Natural killer cell (primary cell): Measurements from ENCODE around the gene PRR36. TPM values are rescaled to one million over a fixed set of nuclear protein-coding genes. Genes with fewer than 3 reads are reported as not detected.

ENCODE experiments used
- ATAC-seq, 3 donors: fragments of 150-1000 bp in 2 of 3; fragments of 200-7000 bp in 1 of 3; cut with Tn5 transposase; 1 replicate in 1 of 3; 2 replicates in 2 of 3; pipeline ENCODE4 v1.10.0; 2021; ENCODE audit warnings: mild to moderate bottlenecking in 2 of 3, moderate library complexity in 2 of 3
- DNase-seq, 2 donors: peaks; one replicate each; pipeline versions ENCODE4 v3.0.0 to v3.0.0-alpha.2; 2013 to 2021; ENCODE audit warnings: mixed read lengths in 1 of 2
- H3K27ac ChIP-seq: one replicate; pipeline ENCODE4 v1.5.1; 2013; ENCODE audit warnings: mild to moderate bottlenecking, low read length
- H3K27me3 ChIP-seq: one replicate; pipeline ENCODE4 v1.6.1; 2013; ENCODE audit warnings: low read length; ENCODE audit not compliant: control insufficient read depth, insufficient read depth
- H3K36me3 ChIP-seq: one replicate; pipeline ENCODE4 v1.6.1; 2013; ENCODE audit warnings: low read length; ENCODE audit not compliant: control insufficient read depth, insufficient read depth
- H3K4me1 ChIP-seq: one replicate; pipeline ENCODE4 v1.6.1; 2013; ENCODE audit warnings: low read length; ENCODE audit not compliant: control insufficient read depth, insufficient read depth
- H3K4me3 ChIP-seq: one replicate; pipeline ENCODE4 v1.5.1; 2013; ENCODE audit warnings: low read length
- H3K9me3 ChIP-seq: one replicate; pipeline ENCODE4 v1.6.1; 2013; ENCODE audit warnings: low read length; ENCODE audit not compliant: control insufficient read depth, insufficient read depth
- H3K27ac Mint-ChIP-seq, 2 donors: one replicate each; pipeline ENCODE4 v1.8.0; 2022; ENCODE audit warnings: mild to moderate bottlenecking in 2 of 2, mixed read lengths in 2 of 2, moderate library complexity in 1 of 2
- H3K27me3 Mint-ChIP-seq, 2 donors: one replicate each; pipeline ENCODE4 v1.8.0; 2022; ENCODE audit warnings: low read depth in 2 of 2, mixed read lengths in 2 of 2
- H3K36me3 Mint-ChIP-seq: one replicate; pipeline ENCODE4 v1.8.0; 2022; ENCODE audit warnings: mixed read lengths
- H3K4me1 Mint-ChIP-seq, 2 donors: one replicate each; pipeline ENCODE4 v1.8.0; 2022; ENCODE audit warnings: mixed read lengths in 2 of 2
- H3K4me3 Mint-ChIP-seq: one replicate; pipeline ENCODE4 v1.8.0; 2022; ENCODE audit warnings: mild to moderate bottlenecking, moderate library complexity, mixed read lengths
- H3K9me3 Mint-ChIP-seq, 2 donors: one replicate each; pipeline ENCODE4 v1.8.0; 2022; ENCODE audit warnings: mixed read lengths in 2 of 2
- WGBS: methylation state at CpG from one replicate; pipeline ENCODE4 v1.1.7; 2013; ENCODE audit warnings: missing lambda C conversion rate; ENCODE audit not compliant: insufficient coverage; 5-methylcytosine and 5-hydroxymethylcytosine counted together
- intact Hi-C: fragments of 100-400 bp; cut with micrococcal nuclease; formaldehyde crosslinking; loops from one replicate; pipeline ENCODE4 v1.14.2; 2022
- total RNA-seq, 4 donors: library from RNA; stranded (reverse); fragments of 120-200 nt in 1 of 4; gene quantifications; one replicate each; pipeline versions ENCODE4 v1.2.3 to v1.2.4, GENCODE V29; 2013 to 2022
- TF ChIP-seq, protein P1 (sequence below): fragments of 200-600 bp; IDR thresholded peaks from one replicate; pipeline ENCODE4 v1.8.0; 2022; ENCODE audit warnings: antibody characterized with exemption

Gene PRR36
- total RNA-seq, 3 donors from 2014 or later (not counting 1 experiment from before 2014, with no cell fraction given) = 0.11 to 0.13 (median 0.12) TPM

DNA sequence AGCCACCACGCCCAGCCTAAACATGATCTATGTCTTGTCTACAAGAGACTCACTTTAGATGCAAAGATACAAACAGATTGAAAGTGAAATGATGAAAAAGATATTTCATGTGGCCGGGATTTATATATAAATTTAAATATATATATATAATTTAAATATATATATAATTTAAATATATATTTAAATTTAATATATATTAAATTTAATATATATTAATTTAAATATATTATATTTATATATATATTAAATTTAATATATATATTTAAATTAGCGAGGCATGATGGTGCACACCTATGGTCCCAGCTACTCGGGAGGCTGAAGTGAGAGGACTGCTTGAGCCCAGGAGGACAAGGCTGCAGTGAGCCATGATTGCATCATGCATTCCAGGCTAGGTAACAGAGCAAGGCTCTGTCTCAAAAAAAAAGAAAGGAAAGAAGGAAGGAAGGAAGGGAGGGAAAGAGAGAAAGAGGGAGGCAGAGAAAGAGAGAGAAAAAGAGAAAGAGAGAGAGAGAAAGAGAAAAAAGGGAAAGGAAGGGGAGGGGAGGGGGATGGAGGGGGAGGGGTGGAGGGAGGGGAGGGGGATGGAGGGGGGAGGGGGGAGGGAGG is 51.2 kb downstream of the PRR36 start:
- Mint-ChIP-seq H3K36me3 (no peaks in the 10 kb centered on the region), H3K27ac (no peak overlapping the region), H3K4me1 (no peaks in the 10 kb centered on the region), H3K4me3 (no peak overlapping the region), H3K9me3 (no peaks in the 10 kb centered on the region), H3K27me3 (peaks cover 24 to 33% of the 10 kb centered on the region in 2 donors)
- intact Hi-C loops = no loop called here
- Histone ChIP-seq H3K27ac (no peak overlapping the region), H3K27me3 (peaks cover 4% of the 10 kb centered on the region), H3K4me1 (no peaks in the 10 kb centered on the region), H3K9me3 (no peaks in the 10 kb centered on the region), H3K4me3 (no peak overlapping the region), H3K36me3 (no peaks in the 10 kb centered on the region)
- no peak for ATAC-seq
- 94% methylated on average over 3 of the region's 4 CpGs for WGBS
- no peak for DNase-seq
- TF ChIP-seq, protein P1, sequence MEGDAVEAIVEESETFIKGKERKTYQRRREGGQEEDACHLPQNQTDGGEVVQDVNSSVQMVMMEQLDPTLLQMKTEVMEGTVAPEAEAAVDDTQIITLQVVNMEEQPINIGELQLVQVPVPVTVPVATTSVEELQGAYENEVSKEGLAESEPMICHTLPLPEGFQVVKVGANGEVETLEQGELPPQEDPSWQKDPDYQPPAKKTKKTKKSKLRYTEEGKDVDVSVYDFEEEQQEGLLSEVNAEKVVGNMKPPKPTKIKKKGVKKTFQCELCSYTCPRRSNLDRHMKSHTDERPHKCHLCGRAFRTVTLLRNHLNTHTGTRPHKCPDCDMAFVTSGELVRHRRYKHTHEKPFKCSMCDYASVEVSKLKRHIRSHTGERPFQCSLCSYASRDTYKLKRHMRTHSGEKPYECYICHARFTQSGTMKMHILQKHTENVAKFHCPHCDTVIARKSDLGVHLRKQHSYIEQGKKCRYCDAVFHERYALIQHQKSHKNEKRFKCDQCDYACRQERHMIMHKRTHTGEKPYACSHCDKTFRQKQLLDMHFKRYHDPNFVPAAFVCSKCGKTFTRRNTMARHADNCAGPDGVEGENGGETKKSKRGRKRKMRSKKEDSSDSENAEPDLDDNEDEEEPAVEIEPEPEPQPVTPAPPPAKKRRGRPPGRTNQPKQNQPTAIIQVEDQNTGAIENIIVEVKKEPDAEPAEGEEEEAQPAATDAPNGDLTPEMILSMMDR = no peak

DNA sequence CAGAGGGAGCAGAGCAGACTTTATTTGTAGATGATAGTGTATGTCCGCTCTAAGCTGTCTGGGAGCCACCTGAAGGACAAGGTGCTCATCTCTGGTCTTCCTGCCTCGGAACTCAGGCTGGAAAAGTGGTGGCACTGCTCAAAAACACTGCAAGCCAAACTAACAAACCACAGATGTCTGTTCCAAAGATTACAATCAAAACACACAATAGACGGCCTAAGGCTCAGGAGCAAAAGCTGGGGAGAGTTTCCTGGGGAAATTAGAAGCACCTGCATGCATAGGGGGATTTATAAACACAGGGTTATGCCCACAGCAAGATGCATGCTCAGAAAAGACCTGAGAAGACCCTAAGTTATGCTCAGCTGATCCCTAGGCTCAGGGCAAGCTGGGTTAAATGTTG is 53.6 kb downstream of the PRR36 start:
- Histone ChIP-seq H3K9me3 (peaks cover 6% of the 10 kb centered on the region), H3K27ac (no peak overlapping the region), H3K27me3 (peaks cover 4% of the 10 kb centered on the region), H3K4me1 (peaks cover 2% of the 10 kb centered on the region), H3K4me3 (no peak overlapping the region), H3K36me3 (no peaks in the 10 kb centered on the region)
- TF ChIP-seq, protein P1 = no peak
- H3K36me3 Mint-ChIP-seq = no peaks in the 10 kb centered on the region
- intact Hi-C loops = no loop called here
- H3K4me3 Mint-ChIP-seq = no peak overlapping the region
- peaks cover 29 to 33% of the 10 kb centered on the region in 2 donors for H3K27me3 Mint-ChIP-seq
- ATAC-seq = no peak
- H3K9me3 Mint-ChIP-seq = no peaks in the 10 kb centered on the region
- peaks cover 3 to 5% of the 10 kb centered on the region in 2 donors for H3K4me1 Mint-ChIP-seq
- no peak for DNase-seq
- WGBS = 8% methylated on average over 2 of the region's 3 CpGs
- H3K27ac Mint-ChIP-seq = no peak overlapping the region

DNA sequence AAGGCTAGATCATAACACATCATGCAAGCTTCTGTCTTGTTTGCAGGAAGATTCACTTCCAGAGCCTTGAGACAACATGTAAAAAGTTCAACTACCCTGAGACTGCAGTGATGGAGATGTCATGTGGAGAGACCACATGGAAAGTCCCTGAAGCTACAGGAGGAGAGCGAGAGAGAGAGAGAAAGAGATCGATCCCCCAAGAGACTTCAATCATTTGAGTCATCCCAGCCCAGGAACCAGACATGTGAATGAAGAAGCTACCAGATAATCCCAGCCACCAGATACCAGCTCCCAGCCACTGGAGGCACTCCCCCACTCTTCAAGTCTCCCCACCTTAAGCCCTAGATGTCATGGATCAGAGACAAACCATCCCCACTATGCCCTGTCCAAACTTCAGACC is 54.9 kb downstream of the PRR36 start:
- Mint-ChIP-seq H3K36me3 (no peaks in the 10 kb centered on the region), H3K4me3 (no peak overlapping the region), H3K9me3 (no peaks in the 10 kb centered on the region), H3K4me1 (peaks cover 10 to 12% of the 10 kb centered on the region in 2 donors), H3K27me3 (peaks cover 29 to 33% of the 10 kb centered on the region in 2 donors), H3K27ac (no peak overlapping the region)
- TF ChIP-seq, protein P1 = no peak
- DNase-seq (no peak), ATAC-seq (no peak)
- Histone ChIP-seq H3K27me3 (peaks cover 4% of the 10 kb centered on the region), H3K36me3 (no peaks in the 10 kb centered on the region), H3K4me1 (peaks cover 9% of the 10 kb centered on the region), H3K27ac (no peak overlapping the region), H3K9me3 (peaks cover 6% of the 10 kb centered on the region), H3K4me3 (no peak overlapping the region)
- intact Hi-C loops = no loop called here
- 69% methylated on average over 2 of the region's 2 CpGs for WGBS

DNA sequence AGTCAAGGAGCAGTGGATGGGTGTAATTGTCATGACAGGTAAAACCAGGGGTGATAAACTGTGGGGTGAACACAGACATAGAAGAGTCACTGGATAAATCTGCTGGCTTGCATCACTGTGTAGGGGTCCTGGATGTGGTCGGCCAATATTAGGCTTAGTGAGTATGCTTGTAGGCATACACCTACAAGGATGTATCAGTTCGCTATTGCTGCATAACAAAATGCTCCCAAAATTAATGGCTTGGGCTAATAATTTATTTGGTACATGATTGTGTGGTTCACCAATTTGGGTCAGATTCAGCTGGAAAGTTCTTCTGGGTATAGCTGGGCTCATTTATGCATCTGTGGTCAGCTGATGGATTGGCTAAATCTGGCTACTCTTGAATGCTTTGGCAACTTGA is 55.4 kb downstream of the PRR36 start:
- no peak overlapping the region for H3K27ac Mint-ChIP-seq

More for the DNA sequence above, 55.4 kb downstream of the PRR36 start:
- ATAC-seq (no peak), DNase-seq (no peak)
- 93% methylated on average over 2 of the region's 2 CpGs for WGBS
- Histone ChIP-seq H3K9me3 (peaks cover 6% of the 10 kb centered on the region), H3K4me1 (peaks cover 9% of the 10 kb centered on the region), H3K4me3 (no peak overlapping the region), H3K27me3 (peaks cover 4% of the 10 kb centered on the region), H3K27ac (no peak overlapping the region), H3K36me3 (no peaks in the 10 kb centered on the region)
- no peaks in the 10 kb centered on the region for H3K9me3 Mint-ChIP-seq
- TF ChIP-seq, protein P1 = no peak
- intact Hi-C loops = no loop called here
- no peaks in the 10 kb centered on the region for H3K36me3 Mint-ChIP-seq
- peaks cover 10 to 12% of the 10 kb centered on the region in 2 donors for H3K4me1 Mint-ChIP-seq
- H3K27me3 Mint-ChIP-seq = peaks cover 29 to 30% of the 10 kb centered on the region in 2 donors
- H3K4me3 Mint-ChIP-seq = no peak overlapping the region
